NCI-H2107 (cell line): Measurements from ENCODE around the gene CCNK.

Experiments used
- DNase-seq: peaks from one replicate; lab custom pipeline; 2025; lab: John Stamatoyannopoulos, UW

The CCNK gene

DNA sequence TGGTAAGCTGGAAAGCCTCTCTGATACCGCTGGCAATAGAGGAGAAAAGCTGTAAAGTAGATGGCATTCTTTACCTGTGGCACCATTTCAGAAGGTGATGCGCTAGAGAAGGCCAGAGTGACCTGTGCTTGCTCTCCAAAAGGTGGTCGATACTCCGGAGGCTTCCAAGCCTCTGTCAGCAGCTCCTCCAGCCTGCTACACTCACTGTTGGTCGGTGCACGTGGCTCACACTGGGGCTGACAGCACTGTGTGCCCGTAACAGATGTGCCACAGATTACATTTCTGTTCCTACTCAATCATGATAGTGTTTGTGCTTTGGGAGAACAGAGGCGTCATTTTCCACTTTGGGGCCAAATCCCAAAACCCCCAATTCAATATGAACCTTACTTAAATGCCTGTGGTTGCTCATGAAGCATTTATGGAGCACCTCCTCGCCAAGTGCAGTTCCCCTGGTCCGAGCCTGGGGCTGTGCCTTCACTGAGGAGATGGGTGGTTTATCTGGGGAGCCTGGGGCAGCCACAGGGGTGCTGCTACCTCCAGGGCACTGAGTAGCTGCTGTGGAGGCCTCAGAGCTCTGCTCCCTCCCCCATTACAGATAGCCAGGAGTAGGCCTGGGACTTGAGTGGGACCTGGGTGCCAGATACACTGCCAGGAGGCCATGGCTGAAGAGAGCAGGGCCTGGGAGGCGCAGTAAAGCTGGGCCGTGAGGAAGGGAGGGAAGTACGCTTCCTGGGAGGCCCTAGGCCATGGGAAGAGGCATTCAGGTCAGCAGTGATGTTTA lies 26.8 kb downstream of the CCNK start:
- no peak for DNase-seq

DNA sequence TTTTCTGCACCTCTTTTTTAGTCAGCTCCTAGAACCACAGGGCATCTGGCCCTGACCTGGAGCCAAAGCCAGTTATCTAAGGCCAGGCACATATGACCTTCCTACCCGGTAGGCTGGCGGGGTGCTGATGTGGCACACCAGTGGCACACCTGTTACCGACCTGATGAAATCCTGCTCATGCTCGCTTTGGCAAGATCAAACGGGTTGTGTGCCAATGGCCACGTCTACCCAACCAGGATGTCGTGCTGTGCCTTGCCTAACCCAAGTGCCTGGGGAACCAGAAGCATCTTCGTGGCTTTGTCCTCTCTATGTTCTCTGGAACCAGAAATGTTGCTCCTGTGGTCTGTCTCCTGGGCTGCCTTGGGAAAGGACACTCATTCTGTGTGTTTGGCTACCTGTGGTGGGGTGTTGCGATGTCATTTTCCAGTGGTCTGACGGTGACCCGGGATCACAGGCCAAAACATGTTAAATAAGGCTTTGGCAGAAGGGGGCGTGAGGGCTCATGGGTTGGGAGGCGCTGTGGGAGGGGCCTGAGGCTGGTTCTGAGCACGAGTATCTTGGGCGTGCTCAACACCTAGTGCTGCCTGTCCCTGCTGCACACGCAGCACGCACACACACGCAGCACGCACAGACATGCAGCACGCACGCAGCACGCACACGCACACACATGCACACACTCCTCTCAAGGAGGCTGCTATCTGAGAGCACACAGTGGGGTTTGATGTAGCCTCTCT lies 27.9 kb downstream of the CCNK start:
- DNase-seq, result no peak

- no peak for DNase-seq
These were observed 28.8 kb downstream of the CCNK start for GRCh38 chr14:99509871-99510555.

DNA sequence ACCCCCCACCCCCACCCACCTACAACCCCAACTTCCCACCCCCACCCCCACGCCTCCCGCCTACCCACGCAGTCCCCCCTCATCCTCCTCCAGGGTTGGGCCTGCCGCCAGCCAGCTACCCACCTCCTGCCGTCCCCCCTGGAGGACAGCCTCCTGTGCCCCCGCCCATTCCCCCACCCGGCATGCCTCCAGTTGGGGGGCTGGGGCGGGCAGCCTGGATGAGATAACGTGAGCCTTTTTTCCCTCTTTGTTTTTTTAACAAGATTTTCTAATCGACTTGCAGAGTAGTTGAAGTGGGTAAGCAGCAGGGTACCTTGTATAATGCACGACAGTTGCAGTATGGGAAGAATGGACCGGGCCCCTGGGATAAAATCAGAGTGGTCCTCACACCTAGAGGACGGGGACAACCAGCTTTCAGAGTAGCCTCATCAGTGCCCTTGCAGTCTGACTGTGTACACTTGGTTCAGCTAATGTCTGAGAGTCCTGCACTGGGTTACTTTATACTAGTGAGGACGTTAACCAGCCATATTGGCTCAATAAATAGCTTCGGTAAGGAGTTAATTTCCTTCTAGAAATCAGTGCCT lies 29.4 kb downstream of the CCNK start:
- no peak for DNase-seq

DNA sequence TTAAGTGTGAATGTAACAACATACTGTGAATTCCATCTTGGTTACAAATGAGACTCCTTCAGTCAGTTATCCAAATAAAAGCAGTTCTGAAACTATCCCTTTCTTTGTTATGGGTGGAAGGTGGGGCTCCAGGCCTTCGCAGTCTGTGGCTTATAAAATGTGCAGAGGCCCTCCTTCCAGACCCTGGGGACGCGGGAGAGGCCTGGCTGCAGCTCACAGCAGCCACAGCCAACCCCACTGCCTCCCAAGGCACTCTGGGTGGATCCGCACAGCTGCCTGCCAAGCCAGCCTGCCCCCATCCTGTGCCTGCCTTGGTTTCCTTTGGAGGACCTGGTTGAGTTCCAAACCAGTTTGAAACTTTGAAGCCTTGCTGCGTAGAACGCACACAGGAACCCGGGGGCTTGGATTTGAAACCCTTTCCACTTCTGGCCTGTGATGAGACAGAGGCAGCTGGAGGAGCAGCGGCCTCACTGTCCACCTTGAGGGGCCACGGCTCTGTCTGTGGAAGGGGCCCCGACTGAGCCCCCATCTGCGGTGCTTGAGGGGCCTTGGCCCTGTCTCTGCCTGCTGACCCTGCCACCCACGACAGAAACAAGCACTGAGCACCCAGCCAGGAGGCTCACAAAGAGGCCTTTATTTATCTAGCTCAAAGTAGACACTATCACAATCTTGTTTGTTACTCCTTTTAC lies 30.4 kb downstream of the CCNK start:
- no peak for DNase-seq

- no peak for DNase-seq
These were observed 30.9 kb downstream of the CCNK start for GRCh38 chr14:99512110-99512449.

DNA sequence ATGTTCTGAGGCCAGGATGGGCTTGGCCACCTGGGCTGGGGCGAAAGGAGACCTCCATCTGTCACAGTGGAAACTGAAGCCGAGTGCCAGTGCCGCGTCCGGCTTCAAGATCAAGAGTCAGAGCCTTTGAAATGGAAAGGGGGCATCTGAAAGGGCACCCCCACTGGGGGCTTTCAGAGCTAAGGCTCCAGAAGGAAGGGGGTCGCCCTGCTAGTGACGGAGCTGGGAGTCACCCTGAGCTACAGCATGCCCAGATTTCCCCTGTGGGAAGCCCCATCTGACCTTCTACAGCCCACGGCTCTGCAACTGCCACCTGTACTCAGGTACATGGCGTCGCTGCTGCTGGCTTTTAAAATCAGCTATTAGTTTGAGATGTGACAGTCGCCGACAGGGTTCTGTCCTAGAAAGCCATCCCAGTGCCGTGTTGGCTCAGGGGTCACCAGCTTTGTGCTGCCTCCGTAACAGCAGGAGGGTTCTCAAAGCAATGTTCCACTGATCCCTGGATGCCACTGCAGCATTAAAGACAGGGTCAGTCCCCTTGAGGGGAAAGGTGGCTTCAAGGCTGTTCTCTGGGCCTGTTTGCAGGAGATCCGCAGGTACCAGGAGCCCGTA lies 31.5 kb downstream of the CCNK start:
- no peak for DNase-seq

GRCh38 chr14:99513183-99513694 lies 32.0 kb downstream of the CCNK start:
- DNase-seq, result no peak

- DNase-seq, result no peak
These were observed 32.8 kb downstream of the CCNK start for GRCh38 chr14:99513946-99514551.

DNA sequence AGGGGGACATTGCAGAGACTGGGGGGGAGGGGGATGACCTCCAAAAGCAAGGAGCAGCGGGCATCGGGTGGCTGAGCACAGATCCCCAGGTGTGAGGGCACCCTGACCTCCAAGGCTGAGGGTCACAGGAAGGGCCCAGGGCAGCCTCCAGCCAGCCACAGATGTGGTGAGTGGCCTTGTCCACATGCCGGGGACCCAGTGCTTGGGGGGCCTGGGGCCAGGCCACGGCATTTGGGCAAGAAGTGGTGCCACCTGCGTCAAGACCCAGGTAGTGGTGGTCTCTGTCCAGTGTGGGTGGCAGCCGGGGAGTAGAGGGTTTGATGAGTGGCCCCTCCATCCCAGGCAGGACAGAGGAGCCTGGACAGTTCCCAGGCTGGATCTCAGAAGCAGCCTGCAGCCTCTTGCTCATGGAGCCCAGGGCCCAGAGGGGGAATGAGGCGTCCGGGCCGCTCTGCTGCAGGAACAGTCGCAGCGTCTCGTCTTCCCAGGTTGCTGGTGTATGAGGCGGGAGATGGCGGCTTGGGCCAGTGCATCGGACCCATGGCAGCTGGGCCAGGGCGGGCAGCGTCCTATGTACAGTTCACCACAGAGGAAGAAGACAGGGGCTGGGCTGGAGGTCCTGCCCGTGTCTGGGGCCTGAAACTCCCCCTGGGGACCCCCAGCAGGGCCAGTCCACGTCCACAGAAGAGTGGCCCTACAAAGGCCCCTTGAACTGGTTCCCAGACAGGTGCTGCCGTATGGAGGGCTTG lies 33.5 kb downstream of the CCNK start:
- no peak for DNase-seq

DNA sequence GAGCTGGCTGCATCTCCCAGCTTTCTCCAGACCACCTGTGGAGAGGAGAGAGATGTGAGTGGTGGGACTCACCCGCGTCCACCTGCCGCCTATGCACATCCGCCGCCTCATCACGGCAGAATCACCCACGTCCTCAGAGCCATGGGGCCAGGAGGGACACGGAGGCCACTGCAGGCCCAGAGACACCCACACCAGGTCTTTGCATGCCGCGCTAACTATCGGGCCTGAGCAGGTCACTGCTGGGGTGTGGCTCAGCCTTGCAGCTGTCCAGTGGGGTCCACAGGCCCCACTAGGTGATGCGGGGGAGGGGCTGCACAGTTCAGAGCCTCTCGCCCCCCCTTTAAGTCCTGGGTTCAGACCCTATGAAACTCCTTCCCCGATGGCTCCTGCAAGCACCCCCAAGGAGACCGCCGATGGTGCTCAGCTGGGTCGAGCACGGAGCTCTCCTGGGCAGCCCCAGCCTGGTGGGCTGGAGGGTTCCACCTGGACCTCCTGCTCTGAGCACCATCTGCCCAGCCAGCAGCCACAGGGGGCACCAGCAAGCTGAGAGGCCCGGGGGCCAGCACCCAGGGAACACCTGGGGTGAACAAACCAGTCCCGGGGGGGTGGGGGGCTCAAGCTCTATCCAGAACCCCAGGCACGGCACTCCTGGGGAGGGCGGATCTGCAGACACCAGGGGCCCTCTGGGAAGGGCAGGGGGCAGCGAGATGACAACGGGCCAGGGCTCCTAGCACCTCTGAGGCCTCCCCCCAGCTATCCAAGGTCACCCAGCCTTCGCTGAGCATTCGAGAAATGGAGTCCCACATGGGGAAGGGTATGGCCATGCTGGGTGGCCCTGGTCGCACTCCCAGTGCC lies 34.3 kb downstream of the CCNK start:
- DNase-seq, result no peak

DNA sequence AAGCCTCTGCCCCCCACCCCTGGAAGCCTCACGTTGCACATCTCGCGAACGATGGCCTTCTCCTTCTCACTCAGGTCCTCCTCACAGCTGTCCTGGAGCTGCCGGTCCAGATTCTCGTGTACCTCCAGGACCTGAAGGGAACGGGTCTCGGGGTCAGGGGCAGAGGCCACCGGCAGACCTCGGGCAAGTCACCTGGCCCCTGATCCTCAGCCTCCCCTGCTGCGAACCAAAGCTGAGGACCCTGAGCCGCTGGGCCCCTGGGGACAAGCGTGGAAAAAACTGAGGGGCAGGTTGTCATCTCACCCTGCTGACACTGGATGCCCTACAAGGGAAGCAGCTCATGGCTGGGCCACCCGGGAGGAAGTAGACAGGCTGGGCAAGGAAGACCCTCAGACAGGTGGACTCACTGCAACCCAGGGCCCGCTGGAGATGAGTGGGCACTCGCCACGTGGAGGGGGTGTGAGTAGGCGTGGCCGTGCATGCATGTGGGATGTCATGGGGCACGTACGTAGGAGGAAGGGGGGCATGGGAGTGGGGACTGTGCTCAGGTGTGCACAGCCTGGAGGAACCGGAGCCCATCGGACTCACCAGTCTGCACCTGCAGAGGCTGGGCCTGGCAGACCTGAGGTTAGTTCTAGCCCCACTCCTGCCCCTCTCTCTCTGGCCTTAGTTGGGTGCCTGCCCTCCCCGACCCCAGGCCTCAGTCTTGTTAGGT lies 35.1 kb downstream of the CCNK start:
- no peak for DNase-seq

DNA sequence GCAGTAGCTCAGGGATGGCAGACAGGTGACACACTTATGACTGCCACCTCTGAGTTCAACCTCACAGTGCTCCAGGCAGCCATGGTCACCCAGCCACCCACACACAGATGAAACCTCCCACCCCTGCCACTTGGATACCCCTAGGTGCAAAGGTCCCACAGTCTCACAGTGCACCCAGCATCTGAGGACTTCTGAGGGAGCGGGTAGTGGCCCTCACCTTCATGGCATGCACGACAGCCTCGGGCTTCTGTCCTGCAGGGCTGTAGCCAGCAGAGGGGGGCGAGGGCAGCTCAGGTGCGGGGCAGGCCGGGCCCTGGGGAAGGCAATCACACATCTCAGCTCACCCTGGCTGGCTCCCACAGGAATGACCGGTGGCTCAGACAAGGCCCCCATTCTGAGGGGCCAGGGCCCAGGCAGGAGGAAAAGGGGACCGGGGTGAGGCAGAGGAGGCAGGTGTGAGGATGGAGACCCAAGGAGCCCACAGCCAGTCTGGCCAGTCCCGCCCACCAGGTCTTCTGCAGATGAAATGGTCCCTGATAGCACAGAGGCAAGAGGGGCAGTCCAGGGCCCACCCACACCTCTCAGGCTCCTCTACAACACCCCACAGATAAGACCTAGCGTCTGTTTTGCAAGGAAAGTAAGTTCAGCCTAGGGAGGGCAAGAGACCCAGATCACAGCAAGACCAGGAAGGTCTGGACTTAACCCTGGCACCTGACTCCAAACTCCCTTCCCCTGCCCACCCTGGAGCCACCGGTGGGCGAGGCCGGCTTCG lies 35.8 kb downstream of the CCNK start:
- DNase-seq, result no peak

DNA sequence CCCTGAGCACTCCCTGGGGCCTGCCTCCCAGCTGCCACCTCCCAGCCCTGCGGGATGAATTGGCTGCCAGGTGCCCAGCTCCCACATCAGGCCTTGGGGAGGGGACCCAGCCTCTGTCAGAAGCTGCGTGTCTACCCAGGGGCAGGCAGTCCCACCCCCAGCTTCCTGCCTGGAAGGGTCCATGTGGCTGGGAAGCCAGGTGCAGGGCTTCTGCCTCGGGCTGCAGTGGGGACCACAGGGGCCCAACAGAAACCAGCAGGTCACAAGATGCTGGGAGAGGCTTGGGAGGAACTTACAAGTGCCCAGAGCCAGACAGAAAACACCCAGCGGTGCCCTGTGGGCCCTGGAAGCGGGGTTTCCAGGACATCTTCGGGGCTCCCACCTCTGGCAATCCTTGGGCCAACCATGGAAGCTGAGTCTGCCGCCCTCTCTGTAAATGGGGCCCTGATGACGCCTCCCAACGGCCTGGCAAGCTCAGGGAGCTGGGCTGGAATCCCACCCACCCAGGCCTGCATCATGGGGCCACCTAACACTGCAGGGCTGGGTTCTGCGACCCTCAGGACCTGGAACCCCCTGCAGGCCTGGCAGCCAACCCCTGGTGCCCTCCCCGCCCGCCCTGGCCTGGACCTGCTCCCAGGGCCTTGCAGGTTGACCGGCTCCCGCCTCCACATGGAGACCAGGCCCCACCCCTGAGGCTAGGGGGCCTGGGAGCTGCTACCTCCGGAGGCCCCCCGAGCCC lies 36.6 kb downstream of the CCNK start:
- DNase-seq, result no peak

DNA sequence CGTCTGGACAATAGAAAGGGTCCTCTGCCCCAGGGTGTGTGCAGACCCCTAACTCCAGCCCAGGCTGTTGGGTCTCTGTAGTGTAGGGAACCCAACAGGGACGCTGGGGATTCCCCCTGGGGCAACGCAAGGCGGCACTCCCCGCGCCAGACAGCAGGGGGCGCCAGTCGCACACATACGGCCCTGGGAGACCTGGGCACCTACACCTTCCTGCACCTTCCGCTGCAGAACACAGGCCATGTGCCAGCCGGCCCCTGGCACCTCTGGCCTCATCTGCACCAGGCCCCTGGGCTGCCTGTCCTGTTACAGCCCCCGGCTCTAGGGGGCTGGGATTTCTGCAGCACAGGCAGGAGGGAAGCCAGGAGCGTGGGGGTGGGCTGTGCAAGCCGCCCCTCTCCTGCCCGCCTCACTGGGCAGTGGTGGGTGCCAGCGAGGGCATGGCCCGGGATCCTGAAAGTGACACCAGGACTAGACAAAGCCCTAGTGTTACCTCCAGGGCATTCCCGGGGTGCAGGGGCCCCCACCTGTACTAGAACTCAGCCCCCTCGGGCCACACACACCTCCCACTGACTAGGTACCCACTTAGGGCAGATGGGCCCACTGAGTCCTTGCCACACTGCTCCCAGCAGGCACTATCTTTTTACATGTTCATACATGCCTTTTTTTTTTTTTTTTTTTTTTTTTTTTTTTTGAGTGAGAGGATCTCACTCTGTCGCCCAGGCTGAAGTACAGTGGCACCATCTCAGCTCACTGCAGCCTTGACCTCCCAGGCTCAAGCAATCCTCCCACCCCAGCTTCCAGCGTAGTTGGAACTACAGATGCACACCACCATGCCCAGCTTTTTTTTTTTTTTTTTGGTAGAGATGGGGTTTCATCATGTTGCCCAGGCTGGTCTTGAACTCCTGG lies 37.5 kb downstream of the CCNK start:
- peak; percentile 62 for DNase-seq

GRCh38 chr14:99519347-99519881 lies 38.2 kb downstream of the CCNK start:
- no peak for DNase-seq
